ENCODE measurements around the gene FOXC1.
A peak's percentile ranks its signal among the peaks of the same experiment; 100 is the strongest.

Gene FOXC1

GRCh38 chr6:1609648-1610496 is at the start of gene FOXC1:
Gene FOXC1 (plus strand): TSS chr6:1609915. CDS start chr6:1610446, 531 bp downstream.
- peak; percentile 91 for DNase-seq (ENCODE audit: low spot score)

GRCh38 chr6:1560281-1561058 is 49.2 kb upstream of the FOXC1 start:
- DNase-seq (ENCODE audit: low spot score): no peak

GRCh38 chr6:1561355-1561754 is 48.4 kb upstream of the FOXC1 start:
- DNase-seq (ENCODE audit: low spot score): no peak

- DNase-seq (ENCODE audit: low spot score): no peak
These were observed 47.4 kb upstream of the FOXC1 start for GRCh38 chr6:1562171-1562955.

GRCh38 chr6:1569377-1569776 is 40.3 kb upstream of the FOXC1 start:
- DNase-seq (ENCODE audit: low spot score): no peak

- no peak for DNase-seq (ENCODE audit: low spot score)
These were observed 38.9 kb upstream of the FOXC1 start for GRCh38 chr6:1570848-1571247.

GRCh38 chr6:1572892-1573291 is 36.8 kb upstream of the FOXC1 start:
- DNase-seq (ENCODE audit: low spot score): no peak

DNA sequence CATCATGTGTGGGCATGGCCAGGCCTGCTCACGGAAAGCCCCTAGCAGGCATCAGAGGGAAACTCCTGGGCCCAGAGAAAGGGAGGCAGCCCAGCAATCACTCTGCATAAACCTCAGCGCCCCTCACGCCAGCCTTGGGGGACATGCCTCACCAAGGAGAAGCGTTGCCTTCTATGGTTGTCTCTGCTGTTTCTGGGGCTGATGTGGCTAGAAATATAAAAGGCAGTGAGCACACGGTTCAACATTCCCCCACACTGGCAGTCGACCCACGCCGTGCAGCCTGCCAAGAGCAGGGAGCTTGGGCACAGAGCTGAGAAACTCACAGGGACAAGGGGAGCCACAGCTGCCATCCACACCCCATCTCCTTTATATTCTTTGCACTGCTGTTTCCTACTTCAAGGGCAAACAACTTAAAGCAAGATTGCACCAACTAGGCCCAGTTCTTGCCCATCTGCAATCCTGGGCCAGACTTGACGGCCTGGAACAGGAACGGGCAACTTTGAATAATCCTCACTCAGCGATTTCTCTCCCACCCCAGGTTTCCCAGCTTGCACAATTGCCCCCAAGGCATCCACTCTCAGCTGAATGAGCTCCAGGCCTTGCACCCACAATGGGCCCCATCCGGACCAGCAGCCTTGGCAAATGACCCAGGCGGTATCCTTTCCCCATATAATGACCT is 35.5 kb upstream of the FOXC1 start:
- no peak for DNase-seq (ENCODE audit: low spot score)

GRCh38 chr6:1574890-1575209 is 34.9 kb upstream of the FOXC1 start:
- DNase-seq (ENCODE audit: low spot score): no peak

- no peak for DNase-seq (ENCODE audit: low spot score)
These were observed 34.3 kb upstream of the FOXC1 start for GRCh38 chr6:1575210-1576041.

GRCh38 chr6:1576166-1576565 is 33.5 kb upstream of the FOXC1 start:
- DNase-seq (ENCODE audit: low spot score): no peak

DNA sequence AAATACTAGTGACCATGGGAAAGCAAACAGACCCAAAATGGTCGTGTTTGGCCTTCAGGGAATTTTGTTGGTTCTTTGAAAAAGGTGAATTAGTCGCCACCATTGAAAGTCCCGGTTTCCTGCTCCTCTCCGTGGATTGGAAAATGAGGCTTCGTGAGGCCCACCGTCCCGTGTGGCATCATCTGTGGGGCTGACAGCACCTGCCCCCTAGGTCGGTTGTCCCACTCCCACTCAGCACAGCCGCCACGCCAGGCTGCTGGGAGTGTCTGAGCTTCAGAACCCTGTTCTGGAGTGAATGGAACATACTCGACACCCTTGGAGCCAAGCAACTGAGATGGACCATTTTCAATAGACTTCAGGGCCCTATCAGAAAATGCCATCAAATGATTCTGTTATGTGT is 33.0 kb upstream of the FOXC1 start:
- no peak for DNase-seq (ENCODE audit: low spot score)

GRCh38 chr6:1577146-1577680 is 32.5 kb upstream of the FOXC1 start:
- no peak for DNase-seq (ENCODE audit: low spot score)

- DNase-seq (ENCODE audit: low spot score): no peak
These were observed 31.6 kb upstream of the FOXC1 start for GRCh38 chr6:1577896-1578745.

DNA sequence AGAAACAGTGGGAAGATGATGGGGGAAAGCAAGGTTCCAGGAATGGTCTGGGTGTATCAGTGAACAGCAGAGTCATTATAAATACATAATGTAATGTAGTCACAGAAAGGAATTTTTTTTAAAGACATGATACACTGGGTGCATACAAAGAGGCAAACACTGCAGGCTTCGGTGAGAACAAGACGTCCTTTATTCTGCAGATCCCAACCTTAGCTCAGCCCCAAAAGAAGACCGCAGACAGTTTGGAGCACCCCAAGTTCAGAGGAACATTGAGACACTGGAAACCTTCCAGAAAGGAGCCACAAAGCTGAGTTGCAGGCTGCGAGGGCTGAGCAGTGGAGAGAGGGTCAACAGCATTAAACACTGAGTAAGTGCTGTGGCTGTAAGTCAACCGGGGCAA is 30.6 kb upstream of the FOXC1 start:
- DNase-seq (ENCODE audit: low spot score): no peak

DNA sequence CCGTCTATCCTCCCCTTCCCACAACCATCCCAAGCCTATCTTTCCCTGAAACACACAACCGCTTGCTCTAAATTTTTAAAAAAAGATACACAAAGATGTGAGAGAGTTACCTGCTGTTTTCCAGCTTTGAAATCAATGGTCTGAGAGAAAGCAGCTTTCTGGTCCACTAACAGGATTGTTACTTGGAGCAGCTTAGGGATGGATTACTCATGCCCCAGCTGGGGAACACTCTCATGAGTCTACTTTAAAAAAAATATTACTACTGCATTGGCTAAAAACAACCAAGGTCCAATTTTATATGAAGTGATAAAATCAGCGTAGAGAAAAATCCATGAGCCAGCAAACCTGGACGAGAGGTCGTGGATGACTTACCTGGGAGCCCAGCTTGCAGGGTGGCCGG is 29.6 kb upstream of the FOXC1 start:
- DNase-seq (ENCODE audit: low spot score): no peak

DNA sequence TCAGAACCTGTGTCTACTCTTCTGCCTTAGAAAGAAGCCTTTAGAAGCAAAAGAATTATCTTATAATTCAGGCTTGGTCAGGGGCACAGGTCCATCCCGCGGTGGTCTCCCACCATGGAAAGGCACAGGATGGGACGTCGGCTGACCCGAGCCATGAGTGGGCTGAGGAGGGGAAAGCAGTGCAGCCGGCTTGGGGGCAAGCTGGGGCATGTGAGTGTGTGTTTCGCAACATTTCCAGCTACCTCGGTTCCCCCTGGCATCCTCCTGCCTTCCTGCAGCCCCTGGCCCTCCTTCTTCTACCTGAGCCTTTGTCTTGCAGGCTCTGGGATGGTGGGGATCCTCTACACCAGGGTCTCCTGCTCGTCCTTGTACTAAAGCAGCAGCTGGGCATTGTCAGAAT is 29.1 kb upstream of the FOXC1 start:
- no peak for DNase-seq (ENCODE audit: low spot score)

DNA sequence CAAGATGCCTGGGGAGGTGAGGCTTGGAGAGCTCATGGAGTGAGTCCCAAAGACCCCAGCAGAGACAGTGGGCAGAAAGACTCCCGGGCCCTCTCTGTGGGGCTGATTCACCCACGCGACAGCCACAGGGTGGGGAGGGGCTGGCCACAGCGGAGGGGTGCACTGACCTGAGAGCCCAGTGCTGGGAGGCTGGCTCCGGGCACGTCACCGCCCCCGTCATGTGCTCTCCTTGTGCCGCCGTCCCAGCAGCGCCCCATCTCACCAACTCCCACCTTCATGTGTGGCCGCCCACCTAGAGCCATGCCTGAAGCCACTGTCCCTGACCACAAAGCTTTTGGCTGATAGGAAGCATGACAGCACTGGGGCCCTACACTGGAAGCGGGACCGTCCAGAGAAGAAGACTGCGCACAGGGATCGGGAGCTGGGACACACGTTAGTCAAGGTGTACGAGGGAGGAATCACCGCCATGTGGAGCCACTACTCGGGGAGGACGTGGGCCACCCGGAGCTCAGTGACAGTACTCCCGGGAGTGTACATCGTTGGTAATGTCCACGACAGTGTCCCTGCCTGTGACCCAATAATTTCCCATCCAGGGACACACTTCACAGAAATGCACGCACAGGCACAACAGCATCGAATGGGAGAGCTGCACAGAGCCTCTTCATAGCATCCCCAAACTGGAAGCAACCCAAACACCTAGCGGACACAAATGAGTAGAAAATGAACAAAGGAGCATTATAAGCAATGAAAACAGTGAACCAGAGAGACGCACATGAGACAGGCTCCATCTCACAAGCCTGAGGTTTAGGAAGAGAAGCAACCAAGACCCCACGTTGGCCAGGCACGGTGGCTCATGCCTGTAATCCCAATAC is 28.4 kb upstream of the FOXC1 start:
- DNase-seq (ENCODE audit: low spot score): peak; percentile 53

DNA sequence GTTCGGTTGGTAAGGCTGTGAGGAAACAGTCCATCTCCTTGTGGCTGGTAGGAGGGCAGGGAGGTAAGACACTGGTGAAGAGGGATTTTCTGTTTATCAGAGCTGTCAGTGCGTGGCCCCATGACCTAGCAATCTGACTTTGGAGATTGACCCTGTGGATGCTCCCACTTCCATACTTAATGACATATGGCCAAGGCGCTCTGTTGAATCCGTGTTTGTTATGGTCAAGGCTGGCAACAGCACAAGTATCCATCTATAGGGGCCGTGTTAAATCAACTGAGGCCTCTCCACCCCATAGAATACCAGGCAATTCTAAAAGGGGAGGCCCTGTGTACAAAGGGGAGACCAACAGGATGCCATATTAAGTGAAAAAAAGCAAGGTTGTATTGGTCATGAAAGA is 25.6 kb upstream of the FOXC1 start:
- no peak for DNase-seq (ENCODE audit: low spot score)
